Astrocyte (in vitro differentiated cells and primary cell): ENCODE data around the gene ESCO1. TPM values are rescaled to one million over a fixed set of nuclear protein-coding genes. Genes with fewer than 3 reads are reported as not detected.
A peak's percentile ranks its signal among the peaks of the same experiment; 100 is the strongest.

ENCODE experiments used
- DNase-seq: peaks from one replicate; pipeline ENCODE4 v3.0.0-alpha.2; 2010; ENCODE audit warnings: low read depth
- FAIRE-seq: peaks from 2 replicates; lab custom pipeline; 2011; peaks lifted over from hg19 to GRCh38; lab: Jason Lieb, UNC
- H2AFZ ChIP-seq: 2 replicates; pipeline ENCODE4 v1.6.0; 2012; ENCODE audit warnings: low read depth, low read length, inconsistent platforms
- H3K27ac ChIP-seq: 2 replicates; pipeline ENCODE4 v1.5.1; 2011; ENCODE audit warnings: low read depth, low read length, inconsistent platforms
- H3K27me3 ChIP-seq: 2 replicates; pipeline ENCODE4 v1.6.0; 2011; ENCODE audit warnings: low read length, inconsistent platforms; ENCODE audit not compliant: insufficient read depth
- H3K36me3 ChIP-seq: 2 replicates; pipeline ENCODE4 v1.5.1; 2011; ENCODE audit warnings: low read length, inconsistent platforms; ENCODE audit not compliant: insufficient read depth
- H3K4me1 ChIP-seq: 2 replicates; pipeline ENCODE4 v1.5.1; 2011; ENCODE audit warnings: low read length, inconsistent platforms; ENCODE audit not compliant: insufficient read depth
- H3K4me2 ChIP-seq: 2 replicates; pipeline ENCODE4 v1.6.0; 2012; ENCODE audit warnings: low read length, inconsistent platforms
- H3K4me3 ChIP-seq: 2 replicates; pipeline ENCODE4 v1.5.1; 2011; ENCODE audit warnings: low read depth, mild to moderate bottlenecking, low read length, inconsistent platforms; ENCODE audit not compliant: insufficient read depth
- H3K79me2 ChIP-seq: 2 replicates; pipeline ENCODE4 v1.6.0; 2012; ENCODE audit warnings: mild to moderate bottlenecking, low read length, inconsistent platforms; ENCODE audit not compliant: insufficient read depth
- H3K9ac ChIP-seq: 2 replicates; pipeline ENCODE4 v1.6.0; 2012; ENCODE audit warnings: mild to moderate bottlenecking, low read length, inconsistent platforms
- H3K9me3 ChIP-seq: 2 replicates; pipeline ENCODE4 v1.5.1; 2012; ENCODE audit warnings: low read depth, mild to moderate bottlenecking, low read length, inconsistent platforms; ENCODE audit not compliant: insufficient read depth
- H4K20me1 ChIP-seq: 2 replicates; pipeline ENCODE4 v1.6.0; 2012; ENCODE audit warnings: low read length, inconsistent platforms; ENCODE audit not compliant: insufficient read depth
- H3K27ac Mint-ChIP-seq: one replicate; pipeline ENCODE4 v1.8.0; 2021; ENCODE audit warnings: mild to moderate bottlenecking, mixed read lengths; ENCODE audit not compliant: unreplicated experiment
- H3K27me3 Mint-ChIP-seq: one replicate; pipeline ENCODE4 v1.8.0; 2021; ENCODE audit warnings: low read depth, mixed read lengths; ENCODE audit not compliant: unreplicated experiment
- H3K36me3 Mint-ChIP-seq: one replicate; pipeline ENCODE4 v1.8.0; 2021; ENCODE audit warnings: low read depth, mixed read lengths; ENCODE audit not compliant: unreplicated experiment
- H3K4me1 Mint-ChIP-seq: one replicate; pipeline ENCODE4 v1.8.0; 2021; ENCODE audit warnings: low read depth, mixed read lengths; ENCODE audit not compliant: unreplicated experiment
- H3K4me3 Mint-ChIP-seq: one replicate; pipeline ENCODE4 v1.8.0; 2021; ENCODE audit warnings: mild to moderate bottlenecking, moderate library complexity, mixed read lengths; ENCODE audit not compliant: unreplicated experiment
- H3K9me3 Mint-ChIP-seq: one replicate; pipeline ENCODE4 v1.8.0; 2021; ENCODE audit warnings: mild to moderate bottlenecking, mixed read lengths; ENCODE audit not compliant: unreplicated experiment
- EZH2 ChIP-seq: IDR thresholded peaks from 2 replicates; pipeline ENCODE4 v1.6.1; 2012; ENCODE audit warnings: mild to moderate bottlenecking, low read length, inconsistent platforms; ENCODE audit not compliant: insufficient read depth
- total RNA-seq: library from RNA; stranded (reverse); gene quantifications from 2 replicates; pipeline ENCODE4 v1.2.1, GENCODE V29; 2021
- TF ChIP-seq, protein P1 (sequence below): IDR thresholded peaks from 2 replicates; pipeline ENCODE4 v1.5.1; 2011; ENCODE audit warnings: low read depth, mild to moderate bottlenecking, inconsistent platforms, low read length, moderate library complexity; ENCODE audit not compliant: insufficient read depth

ESCO1 gene
- total RNA-seq, 1 donor from 2014 or later, result 17.5 TPM

DNA sequence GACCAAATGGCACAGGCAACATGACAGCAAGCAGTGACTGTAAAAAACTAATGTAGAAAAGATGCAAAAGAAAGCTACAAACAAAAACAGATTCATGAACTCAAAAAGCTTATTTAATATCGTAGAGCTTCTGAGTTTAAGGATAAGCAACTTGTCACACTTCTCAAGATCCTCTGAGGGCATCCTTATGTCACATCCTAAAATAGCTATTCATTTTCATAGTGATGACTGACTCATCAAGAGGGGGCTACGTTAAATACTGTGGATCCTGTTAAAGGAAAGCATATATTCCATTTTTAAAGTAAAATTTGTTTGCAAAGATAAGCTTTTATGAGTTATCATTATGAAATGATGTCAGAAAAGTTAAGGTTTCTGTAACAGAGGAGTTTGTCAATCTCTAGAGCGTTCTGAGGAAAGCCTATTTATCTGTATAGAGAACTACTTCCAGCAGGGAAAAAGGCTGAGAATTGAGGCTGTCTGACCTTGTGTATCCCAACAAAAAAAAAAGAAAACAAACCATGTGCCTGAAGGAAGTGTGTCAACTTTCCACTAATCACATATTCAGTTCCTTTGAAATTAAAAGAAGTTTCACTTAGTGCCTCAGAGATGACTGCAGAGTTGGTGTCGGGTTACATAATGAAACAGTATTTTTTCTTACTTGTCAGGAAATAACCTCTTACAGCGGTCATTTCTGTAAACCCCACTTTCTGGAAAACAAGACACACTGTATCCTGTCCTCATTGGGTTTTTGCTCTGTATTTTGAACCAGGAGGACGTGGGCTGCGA, 115.5 kb downstream of the ESCO1 start:
- Mint-ChIP-seq H3K4me3 (no peak overlapping the region), H3K36me3 (no peaks in the 10 kb centered on the region), H3K9me3 (no peaks in the 10 kb centered on the region), H3K27ac (no peak overlapping the region), H3K4me1 (peaks cover 12% of the 10 kb centered on the region), H3K27me3 (no peaks in the 10 kb centered on the region)
- H3K4me3 ChIP-seq, result no peak overlapping the region
- DNase-seq (peak; percentile 35), FAIRE-seq (no peak)
- H3K4me2 ChIP-seq, result peak overlapping the region; percentile 33
- no peaks in the 10 kb centered on the region for H3K79me2 ChIP-seq
- H3K4me1 ChIP-seq, result peaks cover 11% of the 10 kb centered on the region
- H2AFZ ChIP-seq, result no peak overlapping the region
- no peaks in the 10 kb centered on the region for H3K9me3 ChIP-seq
- H3K9ac ChIP-seq, result no peak overlapping the region
- no peaks in the 10 kb centered on the region for H3K36me3 ChIP-seq
- H3K27me3 ChIP-seq, result no peaks in the 10 kb centered on the region
- H4K20me1 ChIP-seq, result no peaks in the 10 kb centered on the region
- TF ChIP-seq EZH2, result no peak
- TF ChIP-seq, protein P1, sequence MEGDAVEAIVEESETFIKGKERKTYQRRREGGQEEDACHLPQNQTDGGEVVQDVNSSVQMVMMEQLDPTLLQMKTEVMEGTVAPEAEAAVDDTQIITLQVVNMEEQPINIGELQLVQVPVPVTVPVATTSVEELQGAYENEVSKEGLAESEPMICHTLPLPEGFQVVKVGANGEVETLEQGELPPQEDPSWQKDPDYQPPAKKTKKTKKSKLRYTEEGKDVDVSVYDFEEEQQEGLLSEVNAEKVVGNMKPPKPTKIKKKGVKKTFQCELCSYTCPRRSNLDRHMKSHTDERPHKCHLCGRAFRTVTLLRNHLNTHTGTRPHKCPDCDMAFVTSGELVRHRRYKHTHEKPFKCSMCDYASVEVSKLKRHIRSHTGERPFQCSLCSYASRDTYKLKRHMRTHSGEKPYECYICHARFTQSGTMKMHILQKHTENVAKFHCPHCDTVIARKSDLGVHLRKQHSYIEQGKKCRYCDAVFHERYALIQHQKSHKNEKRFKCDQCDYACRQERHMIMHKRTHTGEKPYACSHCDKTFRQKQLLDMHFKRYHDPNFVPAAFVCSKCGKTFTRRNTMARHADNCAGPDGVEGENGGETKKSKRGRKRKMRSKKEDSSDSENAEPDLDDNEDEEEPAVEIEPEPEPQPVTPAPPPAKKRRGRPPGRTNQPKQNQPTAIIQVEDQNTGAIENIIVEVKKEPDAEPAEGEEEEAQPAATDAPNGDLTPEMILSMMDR, result no peak
- H3K27ac ChIP-seq, result peak overlapping the region; percentile 9

- Mint-ChIP-seq H3K9me3 (no peaks in the 10 kb centered on the region), H3K4me1 (peaks cover 12% of the 10 kb centered on the region), H3K4me3 (no peak overlapping the region), H3K27me3 (no peaks in the 10 kb centered on the region), H3K36me3 (no peaks in the 10 kb centered on the region), H3K27ac (no peak overlapping the region)
- Histone ChIP-seq H3K4me2 (no peak overlapping the region), H4K20me1 (no peaks in the 10 kb centered on the region), H3K9ac (no peak overlapping the region), H3K79me2 (no peaks in the 10 kb centered on the region), H2AFZ (no peak overlapping the region), H3K36me3 (no peaks in the 10 kb centered on the region), H3K27ac (no peak overlapping the region), H3K4me1 (peaks cover 11% of the 10 kb centered on the region), H3K9me3 (no peaks in the 10 kb centered on the region), H3K27me3 (no peaks in the 10 kb centered on the region), H3K4me3 (no peak overlapping the region)
- DNase-seq (no peak), FAIRE-seq (no peak)
- TF ChIP-seq EZH2, result no peak
- TF ChIP-seq, protein P1, result no peak
These were observed 117.5 kb downstream of the ESCO1 start for GRCh38 chr18:21483051-21483450.

- no peak for TF ChIP-seq EZH2
- TF ChIP-seq, protein P1, result no peak
- H3K27ac Mint-ChIP-seq, result no peak overlapping the region
- Histone ChIP-seq H3K36me3 (no peaks in the 10 kb centered on the region), H3K27ac (no peak overlapping the region), H2AFZ (no peak overlapping the region), H3K4me2 (no peak overlapping the region), H3K4me1 (peaks cover 11% of the 10 kb centered on the region), H3K27me3 (no peaks in the 10 kb centered on the region), H3K79me2 (no peaks in the 10 kb centered on the region), H3K9ac (no peak overlapping the region), H3K4me3 (no peak overlapping the region), H3K9me3 (no peaks in the 10 kb centered on the region), H4K20me1 (no peaks in the 10 kb centered on the region)
- no peaks in the 10 kb centered on the region for H3K27me3 Mint-ChIP-seq
- no peaks in the 10 kb centered on the region for H3K9me3 Mint-ChIP-seq
- H3K36me3 Mint-ChIP-seq, result no peaks in the 10 kb centered on the region
- FAIRE-seq (no peak), DNase-seq (no peak)
- H3K4me3 Mint-ChIP-seq, result no peak overlapping the region
- H3K4me1 Mint-ChIP-seq, result peaks cover 12% of the 10 kb centered on the region
These were observed 118.8 kb downstream of the ESCO1 start for GRCh38 chr18:21481739-21482138.
